Raji (cell line): ENCODE results near the gene DGKG.

ENCODE experiments used
- POLR2A ChIP-seq: IDR thresholded peaks from 2 replicates; pipeline ENCODE4 v1.6.1; 2011; ENCODE audit warnings: low read depth, low read length, control low read depth; ENCODE audit not compliant: insufficient read depth

DGKG gene

DNA sequence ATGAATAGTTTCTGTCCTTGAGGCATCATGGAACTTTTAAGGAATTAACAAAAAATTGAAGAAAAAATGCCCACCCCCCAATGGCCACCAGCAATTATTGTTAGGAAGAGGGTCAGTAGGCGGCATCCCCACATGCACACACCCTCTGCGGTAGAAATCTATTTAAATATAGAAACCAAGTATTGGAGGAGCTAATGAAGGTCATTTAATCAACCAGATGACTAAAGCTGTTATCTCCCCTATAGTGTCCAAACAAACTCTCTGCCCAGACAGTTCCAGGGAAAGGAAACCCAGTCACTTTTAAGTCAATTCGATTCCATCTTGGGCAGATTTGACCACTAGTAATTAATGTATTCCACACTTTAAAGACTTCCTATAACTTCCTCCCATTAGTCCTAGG is 47.1 kb downstream of the DGKG start:
- TF ChIP-seq POLR2A: no peak

DNA sequence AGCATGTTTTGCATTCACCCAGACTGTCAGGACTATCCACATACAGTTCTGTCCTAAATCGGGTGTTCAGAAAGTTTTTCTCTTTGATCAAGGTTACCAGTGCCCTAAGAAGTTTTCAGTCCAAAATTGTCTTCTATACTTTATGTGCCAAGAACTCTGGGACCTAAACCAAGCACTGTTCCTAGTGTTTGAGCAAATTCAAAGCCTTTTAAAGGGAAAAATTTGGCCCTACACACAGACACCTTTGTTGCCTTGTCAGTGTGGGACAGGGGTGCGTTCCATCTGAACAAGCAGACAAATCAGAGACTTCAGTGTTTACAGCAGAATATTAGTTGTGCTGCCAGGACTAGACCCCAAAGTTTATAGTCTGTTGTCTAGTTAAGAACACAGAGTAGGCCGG is 50.6 kb downstream of the DGKG start:
- no peak for TF ChIP-seq POLR2A

DNA sequence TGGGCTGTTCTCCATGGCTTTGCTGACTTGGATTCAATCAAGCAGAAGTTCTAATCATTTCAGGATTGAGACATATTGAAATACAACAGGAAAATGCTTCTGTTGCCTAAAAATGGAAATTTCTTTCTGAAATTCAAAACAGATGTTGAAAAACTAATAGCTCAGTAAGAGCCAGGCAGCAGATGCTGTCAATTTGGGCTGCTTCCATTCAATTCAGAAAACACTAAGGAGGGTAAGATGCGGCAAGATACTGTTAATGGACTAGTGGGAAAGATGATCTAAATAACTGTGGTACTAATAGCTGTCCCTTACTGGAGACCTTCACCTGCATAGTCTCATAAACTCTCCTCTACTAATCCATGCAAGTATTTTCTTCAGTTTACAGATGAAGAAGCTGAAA is 53.5 kb downstream of the DGKG start:
- no peak for TF ChIP-seq POLR2A

DNA sequence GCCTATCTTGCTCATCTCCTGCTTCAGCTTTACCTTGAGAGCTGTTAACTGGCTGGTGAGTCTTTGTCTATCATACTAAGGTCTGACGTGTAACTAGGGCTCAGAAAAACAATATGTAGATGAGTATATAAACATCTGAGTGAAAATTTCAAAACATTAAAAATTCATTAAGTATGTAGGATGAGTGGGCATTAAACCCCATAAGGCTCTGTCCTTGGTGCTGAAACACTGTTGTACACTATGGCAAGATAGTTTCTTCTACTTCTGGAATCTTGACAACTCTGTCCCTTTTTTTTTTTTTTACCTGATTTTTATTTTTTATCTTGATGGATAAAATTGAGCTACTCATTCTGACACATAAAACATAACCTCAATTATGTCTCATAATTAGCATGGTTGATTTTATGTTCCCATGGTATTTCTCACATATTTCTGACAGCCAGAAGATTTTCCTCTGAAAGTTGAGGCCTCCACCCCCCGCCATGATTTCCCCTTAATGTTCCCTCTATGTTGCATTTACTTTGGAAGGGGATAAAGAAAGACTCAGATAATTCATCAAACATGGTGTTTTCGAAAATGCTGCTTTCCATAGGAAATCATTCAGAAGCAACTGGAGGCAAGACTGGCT is 54.3 kb downstream of the DGKG start:
- TF ChIP-seq POLR2A: no peak

DNA sequence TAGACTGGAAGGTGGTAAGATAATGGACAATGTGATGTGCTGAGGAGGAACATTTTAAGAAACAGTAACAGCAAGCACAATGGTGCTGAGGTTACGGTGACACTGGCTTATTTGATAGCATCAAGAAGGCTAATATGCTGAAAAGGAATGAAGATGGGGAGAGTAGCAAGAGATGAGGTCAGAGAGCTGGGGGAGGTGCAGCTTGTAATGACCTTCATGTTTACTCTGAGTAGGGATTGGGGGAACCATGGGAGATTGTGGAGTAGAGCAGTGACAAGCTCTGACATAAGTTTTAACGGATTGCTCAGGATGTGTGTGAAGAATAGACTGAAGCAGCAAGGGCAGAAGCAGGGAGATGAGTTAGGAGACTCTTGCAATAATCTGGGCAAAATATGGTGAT is 56.7 kb downstream of the DGKG start:
- TF ChIP-seq POLR2A: no peak

DNA sequence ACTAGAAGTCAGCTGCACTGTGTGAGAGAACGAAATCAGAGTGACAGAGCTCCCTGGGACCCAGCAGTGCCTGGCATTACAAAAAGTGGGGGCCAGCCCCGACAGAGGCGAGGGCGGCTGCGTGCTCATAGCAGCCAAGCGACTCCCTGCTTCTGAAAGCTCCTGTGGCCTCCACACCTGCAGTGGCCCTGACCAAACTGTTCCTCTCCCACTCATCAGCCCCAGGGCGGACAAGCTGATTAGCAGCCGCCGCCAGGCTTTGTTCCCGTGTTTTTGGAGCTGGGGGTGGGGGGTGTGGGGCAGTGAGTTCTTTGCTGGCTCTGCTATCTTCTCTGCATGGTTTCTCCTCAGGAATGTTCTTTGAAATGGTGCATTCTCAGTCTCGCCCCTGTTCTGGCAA is 58.1 kb downstream of the DGKG start:
- TF ChIP-seq POLR2A: no peak

DNA sequence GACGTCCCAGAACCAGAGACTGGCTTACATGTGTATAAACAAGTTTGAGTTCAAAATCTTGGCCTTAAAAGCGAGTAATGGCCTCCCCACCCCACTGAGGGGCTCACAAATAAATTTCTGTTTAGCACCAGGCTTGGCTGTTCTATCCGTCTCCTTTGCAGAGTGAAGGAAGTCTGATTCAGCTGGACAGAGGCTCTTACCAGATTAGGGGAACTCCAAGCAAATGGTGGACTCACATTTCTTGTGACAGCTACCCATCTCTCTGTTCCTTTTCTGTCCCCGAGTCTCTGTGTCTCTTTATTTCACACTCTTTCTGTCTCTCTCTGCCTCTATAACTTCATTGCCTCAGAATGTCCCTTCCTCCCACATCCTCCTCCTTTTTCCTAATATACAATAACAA is 62.7 kb downstream of the DGKG start:
- no peak for TF ChIP-seq POLR2A

DNA sequence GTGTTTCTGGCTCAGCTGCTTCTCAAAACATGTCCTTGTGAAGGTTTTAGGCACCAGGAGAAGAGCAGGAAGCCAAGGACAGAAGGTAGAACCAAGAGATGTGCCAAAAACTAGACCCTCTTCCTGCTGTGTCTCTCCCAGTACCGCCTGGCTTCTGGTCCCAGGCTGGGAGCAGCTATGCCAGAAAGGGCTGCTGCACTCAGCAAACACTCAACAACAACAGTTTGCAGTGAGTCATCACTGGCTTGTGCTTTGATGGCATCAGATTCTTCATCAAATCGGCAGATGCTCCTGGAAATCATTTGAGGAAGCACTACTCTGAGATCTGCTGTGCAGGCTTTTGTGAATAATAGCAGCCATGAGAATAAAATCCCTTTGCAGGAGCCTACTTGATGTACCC is 63.2 kb downstream of the DGKG start:
- TF ChIP-seq POLR2A: no peak

DNA sequence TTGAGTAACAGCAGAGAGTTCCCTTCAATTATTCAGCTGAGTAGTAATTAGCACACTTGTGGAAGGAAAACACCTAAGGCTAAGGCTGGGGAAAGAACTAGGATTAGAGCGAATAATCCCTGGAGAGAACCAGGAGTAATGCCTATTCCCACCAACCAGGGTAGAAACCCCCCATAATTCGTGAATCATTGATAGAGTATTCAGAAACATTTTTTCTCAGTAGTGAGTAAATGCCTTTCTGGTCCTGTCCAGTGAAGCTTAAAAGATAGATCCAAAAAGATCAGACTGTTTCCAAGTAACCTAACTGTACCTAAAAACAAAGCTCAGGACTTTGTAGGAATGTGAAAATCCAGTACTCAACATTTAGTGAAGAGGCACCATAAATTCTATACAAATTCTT is 71.2 kb downstream of the DGKG start:
- no peak for TF ChIP-seq POLR2A

DNA sequence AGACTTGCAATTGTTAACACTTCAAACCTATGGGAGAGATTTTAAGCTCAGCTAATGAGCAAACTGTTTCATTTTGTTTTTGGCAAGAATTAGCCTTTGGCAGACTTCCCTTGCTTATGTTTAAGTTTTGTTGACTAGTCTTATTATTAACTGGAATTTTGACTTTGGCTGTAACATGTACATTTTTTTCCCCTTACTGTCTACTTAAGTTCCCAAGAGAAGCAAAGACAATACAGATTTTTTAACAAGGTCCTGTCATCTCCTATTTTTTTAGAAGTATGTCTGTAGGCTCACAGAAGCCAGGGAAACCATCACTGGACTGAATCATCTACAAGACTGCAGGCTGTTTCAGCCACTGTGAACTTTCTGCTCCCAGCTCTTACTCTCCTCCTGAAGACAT is 74.3 kb downstream of the DGKG start:
- TF ChIP-seq POLR2A: no peak

DNA sequence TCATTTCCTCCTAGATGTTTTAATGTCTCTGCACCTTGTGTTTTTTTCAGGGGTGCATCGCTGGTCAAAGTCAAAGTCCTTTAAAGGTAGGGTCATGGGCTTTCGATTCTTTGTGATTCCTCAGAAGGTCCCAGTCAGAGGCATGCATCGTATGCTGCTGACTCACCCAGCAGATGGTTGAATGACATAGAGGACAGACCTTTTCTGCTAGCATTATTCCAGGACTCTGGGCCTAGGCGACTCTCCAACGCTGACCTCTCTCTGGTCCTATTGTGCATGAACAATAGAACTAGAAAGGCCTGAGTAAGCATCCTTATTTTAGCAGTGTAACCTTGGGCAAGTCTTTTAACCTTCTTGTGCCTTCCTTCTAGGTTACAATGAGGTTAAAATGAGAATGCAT is 75.9 kb downstream of the DGKG start:
- no peak for TF ChIP-seq POLR2A

DNA sequence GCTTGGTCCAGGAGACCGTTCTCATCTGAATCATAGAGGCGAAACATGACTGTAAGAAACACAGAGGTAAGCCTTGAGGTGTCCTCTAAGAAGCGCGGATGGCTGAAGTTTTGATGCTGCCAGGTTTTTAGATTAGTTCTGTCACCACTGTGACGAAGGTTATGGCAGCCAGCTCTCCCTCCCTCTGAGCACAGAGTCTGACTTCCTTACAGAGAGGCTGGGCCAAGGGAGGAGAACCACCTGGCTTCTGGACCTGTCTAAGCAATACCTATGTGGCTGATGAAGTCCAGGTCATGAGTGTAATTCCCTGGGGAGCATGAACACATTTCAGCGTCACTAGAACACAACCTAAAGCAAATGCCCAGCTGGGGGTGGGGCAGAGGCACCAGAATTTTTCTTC is 77.4 kb downstream of the DGKG start:
- no peak for TF ChIP-seq POLR2A

DNA sequence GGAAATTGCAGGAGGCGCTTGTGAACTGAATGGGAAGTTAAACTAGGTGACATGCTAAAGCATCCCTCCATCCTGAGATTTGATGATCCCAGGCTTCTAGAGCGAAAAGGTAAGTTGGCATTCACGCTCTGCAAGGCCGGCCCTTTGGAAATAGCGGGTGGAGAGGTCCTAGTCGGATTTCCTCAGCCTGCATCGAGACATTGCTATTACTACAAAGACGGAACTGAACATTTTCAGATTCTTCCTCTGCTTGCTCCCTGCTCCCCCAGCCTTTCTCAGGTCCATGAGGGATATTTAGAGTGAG is 77.7 kb downstream of the DGKG start:
- TF ChIP-seq POLR2A: no peak

DNA sequence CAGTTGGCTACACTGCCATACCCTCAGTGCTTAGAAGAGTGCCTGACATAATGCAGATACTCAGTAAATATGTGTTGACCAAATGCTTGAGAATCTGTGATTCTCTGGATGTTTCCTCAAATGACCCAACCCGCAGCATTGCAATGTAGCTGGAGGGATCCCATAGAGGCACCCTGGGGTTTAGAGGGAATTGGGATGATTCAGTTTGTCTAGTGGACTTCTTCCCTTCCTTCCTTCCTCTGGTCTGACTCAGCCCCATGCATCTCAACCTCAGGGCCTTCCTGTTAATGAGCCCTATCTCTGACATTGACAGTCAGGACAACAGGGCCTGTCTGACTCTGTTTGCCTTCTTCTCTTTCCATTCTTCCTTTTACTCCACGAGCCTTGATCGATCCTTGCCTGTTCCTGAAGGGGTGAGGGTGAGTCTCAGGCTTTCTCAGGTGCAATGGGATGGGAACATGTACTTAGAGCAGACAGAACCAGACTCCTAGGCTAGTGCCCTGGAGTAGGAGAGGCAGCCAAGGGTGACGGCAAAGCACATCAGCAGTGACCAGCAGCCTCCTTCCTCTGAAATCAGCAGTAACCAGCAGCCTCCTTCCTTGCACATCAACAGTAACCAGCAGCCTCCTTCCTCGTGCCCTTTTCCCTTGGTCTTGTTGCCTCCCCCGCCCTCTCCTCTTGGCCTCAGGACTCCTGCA is 78.2 kb downstream of the DGKG start:
- TF ChIP-seq POLR2A: no peak

DNA sequence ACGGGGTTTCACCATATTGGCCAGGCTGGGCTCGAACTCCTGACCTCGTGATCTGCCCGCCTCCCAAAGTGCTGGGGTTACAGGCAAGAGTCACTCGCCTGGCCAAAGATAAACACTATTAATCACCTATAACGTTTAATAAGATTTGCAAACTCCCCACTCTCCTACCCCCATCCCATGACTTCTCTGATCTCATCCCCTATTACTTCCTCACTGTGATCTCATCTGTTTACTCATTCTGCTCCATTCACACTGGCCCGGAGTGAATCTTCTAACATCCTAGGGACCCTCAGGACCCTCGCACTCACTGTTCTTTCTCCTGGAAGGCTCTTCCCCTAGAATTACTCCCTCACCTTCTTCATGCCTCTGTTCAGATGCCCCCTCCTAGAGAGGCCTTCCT is 78.9 kb downstream of the DGKG start:
- no peak for TF ChIP-seq POLR2A

DNA sequence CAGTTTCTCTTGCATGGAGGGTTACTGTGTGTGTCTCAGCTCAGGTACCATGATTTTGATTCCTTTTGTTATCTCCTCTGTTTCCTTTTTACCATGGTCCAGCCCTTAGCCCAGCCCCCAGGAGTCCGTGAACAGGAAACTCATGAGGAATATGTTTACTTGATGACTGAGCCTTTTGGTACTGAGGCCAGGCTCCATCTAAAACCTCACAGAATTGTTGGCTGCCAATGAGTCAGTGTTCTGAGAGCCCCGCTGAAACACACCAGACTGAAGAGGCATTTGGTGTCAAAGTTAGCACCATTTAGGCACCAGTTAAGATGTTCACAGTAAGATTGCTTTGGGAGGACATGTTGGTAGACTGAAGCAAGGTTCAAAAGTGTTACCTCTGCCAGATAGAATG is 80.9 kb downstream of the DGKG start:
- TF ChIP-seq POLR2A: no peak

DNA sequence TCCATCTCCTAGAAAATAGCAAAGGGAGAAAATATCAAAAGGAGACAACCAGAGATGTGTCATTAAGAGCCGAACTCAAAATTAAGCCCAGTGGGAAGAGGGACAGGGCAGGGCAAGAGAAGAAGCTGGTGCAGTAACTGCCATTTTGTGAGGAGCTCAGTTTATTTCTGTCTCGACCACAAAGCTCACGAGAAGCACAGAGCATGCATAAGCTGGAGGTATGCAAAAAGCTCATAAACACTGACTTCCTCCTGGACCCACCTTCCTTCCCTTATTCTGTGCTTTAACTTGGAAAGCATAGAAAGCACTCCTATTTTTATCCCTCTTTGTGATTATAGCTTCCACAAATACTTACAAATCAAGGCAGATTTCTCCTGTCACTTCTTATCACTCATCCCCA is 81.3 kb downstream of the DGKG start:
- no peak for TF ChIP-seq POLR2A
